OCI-LY3 (cell line): ENCODE measurements around the gene B4GALT3.

Source experiments
- H2AFZ ChIP-seq: fragments of 200-600, 300-600 bp; shearing (Covaris generic); 2 replicates; pipeline ENCODE4 v1.6.0; 2014; ENCODE audit warnings: antibody characterized with exemption, low read depth, low read length
- H3K27ac ChIP-seq: fragments of 200-600, 300-600 bp; sonication (generic); 2 replicates; pipeline ENCODE4 v1.5.1; 2014; ENCODE audit warnings: mild to moderate bottlenecking, low read length, moderate library complexity, mixed read lengths
- H3K27me3 ChIP-seq: fragments of 200-600, 300-600 bp; sonication (generic); 2 replicates; pipeline ENCODE4 v1.6.1; 2014; ENCODE audit warnings: low read depth, low read length, mixed read lengths
- H3K36me3 ChIP-seq: fragments of 200-600, 300-600 bp; sonication (generic); replicated peaks from 2 replicates; pipeline ENCODE3; 2014; ENCODE audit warnings: low read depth, low read length, mixed read lengths
- H3K4me1 ChIP-seq: fragments of 300-600, 200-600 bp; sonication (generic); 2 replicates; pipeline ENCODE4 v1.6.1; 2014; ENCODE audit warnings: low read length, mixed read lengths
- H3K4me2 ChIP-seq: fragments of 200-600, 300-600 bp; sonication (generic); 2 replicates; pipeline ENCODE4 v1.6.1; 2014; ENCODE audit warnings: low read length, mixed read lengths
- H3K4me3 ChIP-seq: fragments of 300-600, 200-600 bp; sonication (generic); 2 replicates; pipeline ENCODE4 v1.5.1; 2014; ENCODE audit warnings: antibody characterized with exemption, mild to moderate bottlenecking, low read length, moderate library complexity
- H3K79me2 ChIP-seq: fragments of 300-600, 200-600 bp; shearing (Covaris generic); 2 replicates; pipeline ENCODE4 v1.6.1; 2014; ENCODE audit warnings: mild to moderate bottlenecking, low read length, mixed read lengths
- H3K9ac ChIP-seq: fragments of 300-600, 200-600 bp; shearing (Covaris generic); 2 replicates; pipeline ENCODE4 v1.6.0; 2014; ENCODE audit warnings: mild to moderate bottlenecking, low read length, moderate library complexity
- H3K9me3 ChIP-seq: fragments of 200-600, 300-600 bp; shearing (Covaris generic); 2 replicates; pipeline ENCODE4 v1.6.1; 2014; ENCODE audit warnings: low read length, mixed read lengths; ENCODE audit not compliant: insufficient read depth
- H4K20me1 ChIP-seq: fragments of 200-600, 300-600 bp; sonication (generic); 2 replicates; pipeline ENCODE4 v1.6.1; 2016; ENCODE audit warnings: low read length, mixed read lengths; ENCODE audit not compliant: insufficient read depth
- EZH2phosphoT487 ChIP-seq: fragments of 200-600 bp; shearing (Covaris generic); IDR thresholded peaks from 2 replicates; pipeline ENCODE4 v1.6.1; 2018; ENCODE audit warnings: antibody characterized with exemption, mixed run types, low read depth
- TF ChIP-seq, protein P1 (sequence below): fragments of 200-600, 300-600 bp; sonication (generic); IDR thresholded peaks from 2 replicates; pipeline ENCODE4 v1.5.1; 2014; ENCODE audit warnings: antibody characterized with exemption, low read length, low read depth

Gene B4GALT3

DNA sequence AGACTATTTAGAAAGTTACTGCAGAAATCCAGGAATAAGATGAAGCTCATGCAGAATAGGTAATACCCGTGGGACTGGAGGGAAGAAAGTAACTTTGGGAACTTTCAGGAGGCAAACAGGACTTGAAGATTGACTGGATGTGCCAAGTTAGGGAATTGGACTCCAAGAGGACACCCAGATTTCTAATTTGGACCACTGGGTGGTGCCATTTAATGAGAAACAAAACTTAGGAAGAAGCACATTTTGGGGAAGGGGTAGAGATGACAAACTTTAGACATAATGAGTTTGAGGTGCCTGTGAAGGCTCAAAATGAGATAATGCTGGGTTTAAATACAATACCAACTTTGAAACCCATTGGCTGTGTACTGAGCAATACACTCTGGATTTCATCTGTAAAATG, 3.3 kb upstream of the B4GALT3 start:
- Histone ChIP-seq H3K4me3 (no peak overlapping the region), H4K20me1 (no peaks in the 10 kb centered on the region), H3K4me2 (no peak overlapping the region), H2AFZ (no peak overlapping the region), H3K9ac (no peak overlapping the region), H3K36me3 (peaks cover 2% of the 10 kb centered on the region), H3K27ac (no peak overlapping the region), H3K79me2 (peaks cover 15% of the 10 kb centered on the region), H3K4me1 (peaks cover 67% of the 10 kb centered on the region), H3K9me3 (no peaks in the 10 kb centered on the region), H3K27me3 (no peaks in the 10 kb centered on the region)
- no peak for TF ChIP-seq EZH2phosphoT487
- TF ChIP-seq, protein P1, sequence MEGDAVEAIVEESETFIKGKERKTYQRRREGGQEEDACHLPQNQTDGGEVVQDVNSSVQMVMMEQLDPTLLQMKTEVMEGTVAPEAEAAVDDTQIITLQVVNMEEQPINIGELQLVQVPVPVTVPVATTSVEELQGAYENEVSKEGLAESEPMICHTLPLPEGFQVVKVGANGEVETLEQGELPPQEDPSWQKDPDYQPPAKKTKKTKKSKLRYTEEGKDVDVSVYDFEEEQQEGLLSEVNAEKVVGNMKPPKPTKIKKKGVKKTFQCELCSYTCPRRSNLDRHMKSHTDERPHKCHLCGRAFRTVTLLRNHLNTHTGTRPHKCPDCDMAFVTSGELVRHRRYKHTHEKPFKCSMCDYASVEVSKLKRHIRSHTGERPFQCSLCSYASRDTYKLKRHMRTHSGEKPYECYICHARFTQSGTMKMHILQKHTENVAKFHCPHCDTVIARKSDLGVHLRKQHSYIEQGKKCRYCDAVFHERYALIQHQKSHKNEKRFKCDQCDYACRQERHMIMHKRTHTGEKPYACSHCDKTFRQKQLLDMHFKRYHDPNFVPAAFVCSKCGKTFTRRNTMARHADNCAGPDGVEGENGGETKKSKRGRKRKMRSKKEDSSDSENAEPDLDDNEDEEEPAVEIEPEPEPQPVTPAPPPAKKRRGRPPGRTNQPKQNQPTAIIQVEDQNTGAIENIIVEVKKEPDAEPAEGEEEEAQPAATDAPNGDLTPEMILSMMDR, result peak; percentile 85

DNA sequence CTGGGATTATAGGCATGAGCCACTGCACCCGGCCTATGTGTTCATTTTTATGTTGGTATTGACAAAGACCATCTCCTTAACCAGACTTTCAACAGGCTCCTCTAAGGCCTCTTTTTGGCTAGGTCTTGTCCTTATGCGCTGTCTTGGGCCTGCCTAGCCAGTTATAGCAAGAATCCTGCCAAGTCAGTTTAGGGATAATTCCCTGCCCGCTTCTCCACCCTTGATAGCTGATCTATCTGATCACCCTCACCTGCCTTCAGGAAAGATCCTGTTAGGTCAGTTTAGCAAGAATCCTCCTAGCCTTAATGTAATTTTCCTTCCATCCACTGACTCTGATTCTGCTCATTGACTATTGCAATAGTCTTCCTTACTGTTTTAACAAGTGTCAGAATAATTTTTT, 2.4 kb upstream of the B4GALT3 start:
- no peak overlapping the region for H3K4me2 ChIP-seq
- H3K36me3 ChIP-seq, result peaks cover 11% of the 10 kb centered on the region
- no peaks in the 10 kb centered on the region for H4K20me1 ChIP-seq
- TF ChIP-seq EZH2phosphoT487, result no peak
- TF ChIP-seq, protein P1, result no peak
- no peak overlapping the region for H3K27ac ChIP-seq
- H3K9me3 ChIP-seq, result no peaks in the 10 kb centered on the region
- H3K4me1 ChIP-seq, result peaks cover 60% of the 10 kb centered on the region
- H3K27me3 ChIP-seq, result no peaks in the 10 kb centered on the region
- H3K79me2 ChIP-seq, result peaks cover 15% of the 10 kb centered on the region
- no peak overlapping the region for H3K9ac ChIP-seq
- H2AFZ ChIP-seq, result no peak overlapping the region
- H3K4me3 ChIP-seq, result no peak overlapping the region

DNA sequence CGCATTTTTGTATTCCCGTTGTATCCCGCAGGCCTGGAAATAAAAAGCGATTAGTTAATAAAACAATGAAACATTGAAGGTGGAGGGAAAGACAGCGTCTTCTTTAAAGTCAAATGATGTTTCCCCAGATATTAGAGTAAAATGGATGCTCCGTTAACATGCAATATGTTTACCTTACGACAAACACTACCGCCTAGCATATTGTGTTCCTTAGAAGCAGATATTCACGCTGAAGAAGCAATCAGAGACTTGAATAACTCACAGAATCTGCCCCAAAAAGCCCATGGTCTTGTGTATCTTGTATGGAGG, 583 bp upstream of the B4GALT3 start:
- peak overlapping the region; percentile 81 for H3K27ac ChIP-seq
- H3K4me1 ChIP-seq, result peaks cover 41% of the 10 kb centered on the region

DNA sequence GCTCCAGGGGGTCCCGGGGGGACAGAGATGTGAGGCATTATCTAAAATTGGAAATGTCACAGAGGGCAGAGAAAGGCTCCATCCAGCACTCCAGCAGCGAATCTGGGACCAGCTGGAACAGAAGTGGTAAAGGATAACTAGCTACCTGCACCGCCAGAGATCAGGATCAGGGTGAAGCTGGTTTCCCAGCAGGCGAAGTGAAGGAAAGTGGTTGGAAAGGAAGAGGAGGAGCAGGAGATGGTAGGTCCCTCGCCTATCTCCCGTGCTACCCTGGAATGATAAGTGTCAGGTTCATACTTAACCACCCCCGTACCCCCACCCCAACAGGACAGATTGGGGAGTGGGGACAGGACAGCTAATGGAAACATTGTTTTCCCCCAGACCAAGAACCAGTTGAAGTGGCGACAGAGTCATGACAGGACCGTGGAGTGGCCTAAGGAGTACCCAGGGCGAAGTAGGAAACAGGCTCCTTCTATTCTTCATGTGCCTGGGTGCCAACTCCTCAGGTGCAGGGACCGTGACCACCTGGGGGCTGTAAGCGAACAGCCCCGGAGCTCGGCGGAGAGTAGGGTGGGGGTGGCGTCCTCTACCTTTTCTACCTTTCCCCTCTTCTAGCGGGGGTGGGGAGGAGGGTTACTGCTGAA, 717 bp downstream of the B4GALT3 start:
- no peak for TF ChIP-seq EZH2phosphoT487
- TF ChIP-seq, protein P1, result no peak
- Histone ChIP-seq H3K9ac (peak overlapping the region; percentile 76), H3K9me3 (no peaks in the 10 kb centered on the region), H3K4me1 (peaks cover 28% of the 10 kb centered on the region), H3K79me2 (peaks cover 15% of the 10 kb centered on the region), H3K27me3 (no peaks in the 10 kb centered on the region), H4K20me1 (no peaks in the 10 kb centered on the region), H2AFZ (no peak overlapping the region), H3K4me2 (peak overlapping the region; percentile 93), H3K27ac (peak overlapping the region; percentile 81), H3K36me3 (peaks cover 38% of the 10 kb centered on the region), H3K4me3 (peak overlapping the region; percentile 86)

More for the DNA sequence above, 583 bp upstream of the B4GALT3 start:
- Histone ChIP-seq H2AFZ (peak overlapping the region; percentile 90), H3K9me3 (no peaks in the 10 kb centered on the region), H4K20me1 (no peaks in the 10 kb centered on the region), H3K4me2 (peak overlapping the region; percentile 93), H3K79me2 (peaks cover 15% of the 10 kb centered on the region), H3K9ac (peak overlapping the region; percentile 76), H3K27me3 (no peaks in the 10 kb centered on the region), H3K36me3 (peaks cover 25% of the 10 kb centered on the region), H3K4me3 (peak overlapping the region; percentile 86)
- TF ChIP-seq, protein P1, result no peak; the same call in 1 of the 2 replicates
- no peak for TF ChIP-seq EZH2phosphoT487
